IPS-18c (cell line): Measurements from ENCODE around the gene GTF2F1.
"Not testable (repeated sequence)": the region's sequence is repeated elsewhere in the genome, so short reads cannot be mapped to it uniquely, and the experiment has no call there.

Experiments used
- H3K4me3 ChIP-seq: 2 replicates; pipeline ENCODE4 v1.7.0; 2013; ENCODE audit warnings: low read depth, mild to moderate bottlenecking, low read length, moderate library complexity; ENCODE audit not compliant: insufficient read depth
- H3K9me3 ChIP-seq: one replicate; pipeline ENCODE4 v1.6.1; 2013; ENCODE audit warnings: mild to moderate bottlenecking, low read length, moderate library complexity; ENCODE audit not compliant: control insufficient read depth, insufficient read depth

Gene GTF2F1

GRCh38 chr19:6400062-6400944, 7.3 kb upstream of the GTF2F1 start:
- not testable (repeated sequence) for H3K9me3 ChIP-seq, H3K4me3 ChIP-seq

DNA sequence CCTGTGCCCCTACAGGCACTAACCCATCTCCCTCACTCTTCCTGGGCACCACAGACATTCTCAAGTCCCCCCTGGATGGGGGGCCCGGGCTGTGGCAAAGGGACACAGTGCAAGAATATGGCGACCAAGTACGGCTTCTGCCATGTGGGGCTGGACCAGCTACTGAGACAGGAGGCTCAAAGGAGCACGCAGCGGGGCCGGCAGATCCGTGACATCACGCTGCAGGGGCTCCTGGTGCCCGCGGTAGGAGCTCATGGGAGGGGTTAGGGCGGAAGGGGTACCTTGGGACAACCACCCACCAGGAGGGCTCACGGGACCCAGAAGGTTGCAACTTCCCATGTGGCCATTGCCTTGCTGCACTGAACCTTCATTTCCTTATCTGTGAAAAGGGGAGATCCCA, 3.3 kb upstream of the GTF2F1 start:
- Histone ChIP-seq H3K4me3 (no peak overlapping the region), H3K9me3 (no peaks in the 10 kb centered on the region)

DNA sequence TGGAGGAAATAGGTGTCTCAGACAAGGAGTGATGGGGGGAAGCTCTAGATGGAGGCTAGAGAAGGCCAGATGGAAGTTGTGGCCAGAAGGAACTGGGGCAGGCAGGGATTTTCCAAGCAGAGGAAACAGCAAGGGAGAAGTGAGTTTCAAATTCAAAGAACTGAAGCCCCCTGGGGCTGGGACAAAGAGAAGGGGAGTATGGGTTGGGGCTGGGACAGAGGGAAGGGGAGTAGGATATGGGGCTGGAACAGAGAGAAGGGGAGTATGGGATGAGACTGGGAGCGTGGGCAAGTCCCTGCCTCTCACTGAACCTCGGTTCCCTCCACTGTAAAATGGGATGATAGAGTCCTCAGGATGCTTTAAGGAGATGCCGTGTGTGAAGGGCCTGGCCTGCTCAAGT, 1.9 kb upstream of the GTF2F1 start:
- Histone ChIP-seq H3K4me3 (no peak overlapping the region), H3K9me3 (no peaks in the 10 kb centered on the region)

GRCh38 chr19:6393983-6394412, 1.0 kb upstream of the GTF2F1 start:
- Histone ChIP-seq H3K4me3 (peak overlapping the region; percentile 94), H3K9me3 (no peaks in the 10 kb centered on the region)

DNA sequence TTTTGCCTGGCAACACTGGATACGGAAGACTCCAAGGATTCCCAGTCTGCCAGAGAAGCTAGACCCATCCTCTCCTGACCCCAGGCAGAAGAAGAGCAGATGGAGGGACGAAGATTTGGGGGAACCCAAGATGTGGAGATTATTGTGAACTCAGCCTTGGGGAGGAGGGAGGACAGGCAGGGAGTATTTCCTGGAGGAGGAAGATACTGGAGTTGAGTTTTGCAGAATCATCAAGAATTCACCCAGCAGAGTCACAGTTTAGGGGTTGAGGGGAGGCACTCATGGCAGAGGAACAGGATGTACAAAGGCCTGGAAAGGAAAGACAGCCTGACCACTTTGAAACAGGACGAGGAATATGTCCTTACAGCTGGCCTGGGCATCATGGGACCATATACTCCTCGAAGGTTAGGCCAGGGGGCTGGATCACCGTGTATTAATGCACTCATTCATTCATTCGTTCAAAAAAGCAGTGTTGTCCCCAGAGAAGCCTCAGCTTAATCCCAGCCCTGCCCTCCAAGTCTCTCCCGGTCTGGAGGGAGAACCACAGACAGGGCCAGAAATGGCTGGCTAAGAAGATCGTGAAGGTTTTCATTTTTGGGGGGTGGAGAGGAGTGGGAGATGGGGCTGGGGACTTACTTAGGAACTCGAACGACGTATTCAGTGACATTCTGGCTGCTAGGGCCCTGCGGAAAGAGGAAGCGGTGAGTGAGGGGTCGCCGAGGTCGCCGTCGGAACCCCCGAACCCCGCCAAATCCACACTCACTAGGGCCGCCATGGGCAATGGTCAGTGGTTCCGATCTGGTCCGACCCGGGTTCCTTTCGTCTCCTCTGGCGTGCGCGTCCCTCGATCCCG, 517 bp downstream of the GTF2F1 start:
- peak overlapping the region; percentile 94 for H3K4me3 ChIP-seq

DNA sequence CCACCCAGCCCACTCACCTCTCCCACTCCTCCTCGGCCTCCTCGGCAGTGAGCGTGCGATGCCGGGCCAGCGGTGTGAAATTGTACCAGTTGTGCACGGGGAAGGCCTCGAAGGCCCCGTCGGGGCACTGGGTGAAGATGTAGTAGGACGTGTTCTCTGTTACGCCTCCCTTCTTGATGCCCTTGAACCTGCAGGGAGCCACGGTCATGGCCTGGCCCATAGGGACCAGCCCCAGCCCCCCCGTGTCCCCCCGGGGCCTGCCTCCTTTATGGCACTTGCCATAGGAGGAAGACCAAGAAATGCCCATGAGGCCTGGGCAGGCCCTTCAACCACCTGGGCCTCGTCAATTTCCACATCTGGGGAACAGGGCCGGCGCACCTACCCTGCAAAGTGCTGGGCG, 5.6 kb downstream of the GTF2F1 start:
- H3K4me3 ChIP-seq: no peak overlapping the region
- H3K9me3 ChIP-seq: peaks cover 2% of the 10 kb centered on the region

More for the DNA sequence above, 517 bp downstream of the GTF2F1 start:
- H3K9me3 ChIP-seq: no peaks in the 10 kb centered on the region

GRCh38 chr19:6384381-6384780, 8.6 kb downstream of the GTF2F1 start:
- no peak overlapping the region for H3K4me3 ChIP-seq
- peaks cover 5% of the 10 kb centered on the region for H3K9me3 ChIP-seq

- H3K4me3 ChIP-seq: no peak overlapping the region
Measured at GRCh38 chr19:6383188-6383587, 9.8 kb downstream of the GTF2F1 start.

GRCh38 chr19:6381030-6381750, 11.8 kb downstream of the GTF2F1 start:
- peaks cover 3% of the 10 kb centered on the region for H3K9me3 ChIP-seq

More at GRCh38 chr19:6383188-6383587, 9.8 kb downstream of the GTF2F1 start:
- H3K9me3 ChIP-seq: peaks cover 5% of the 10 kb centered on the region

DNA sequence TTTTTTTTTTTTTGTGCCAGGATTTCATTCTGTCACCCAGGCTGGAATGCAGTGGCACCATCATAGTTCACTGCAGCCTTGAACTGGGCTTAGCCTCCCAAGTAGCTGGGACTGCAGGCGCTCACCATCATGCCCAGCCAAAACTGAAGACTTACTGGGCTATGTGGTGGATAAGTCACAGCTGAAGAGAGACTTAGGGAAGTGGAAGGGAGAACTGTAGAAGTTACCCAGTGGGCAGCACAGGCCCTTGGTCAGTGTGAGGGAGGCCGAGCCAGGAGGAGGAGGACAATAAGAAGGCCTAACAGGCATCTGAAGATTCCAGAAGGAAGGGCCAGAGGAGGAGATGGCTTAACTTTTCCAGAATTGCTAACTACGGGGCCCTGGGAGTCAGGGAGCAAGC, 13.2 kb downstream of the GTF2F1 start:
- peaks cover 3% of the 10 kb centered on the region for H3K9me3 ChIP-seq

More at GRCh38 chr19:6381030-6381750, 11.8 kb downstream of the GTF2F1 start:
- H3K4me3 ChIP-seq: no peak overlapping the region

GRCh38 chr19:6378486-6378885, 14.5 kb downstream of the GTF2F1 start:
- Histone ChIP-seq H3K9me3 (peaks cover 3% of the 10 kb centered on the region), H3K4me3 (no peak overlapping the region)

More for the DNA sequence above, 13.2 kb downstream of the GTF2F1 start:
- no peak overlapping the region for H3K4me3 ChIP-seq

- peaks cover 3% of the 10 kb centered on the region for H3K9me3 ChIP-seq
Measured at GRCh38 chr19:6378041-6378440, 14.9 kb downstream of the GTF2F1 start.

DNA sequence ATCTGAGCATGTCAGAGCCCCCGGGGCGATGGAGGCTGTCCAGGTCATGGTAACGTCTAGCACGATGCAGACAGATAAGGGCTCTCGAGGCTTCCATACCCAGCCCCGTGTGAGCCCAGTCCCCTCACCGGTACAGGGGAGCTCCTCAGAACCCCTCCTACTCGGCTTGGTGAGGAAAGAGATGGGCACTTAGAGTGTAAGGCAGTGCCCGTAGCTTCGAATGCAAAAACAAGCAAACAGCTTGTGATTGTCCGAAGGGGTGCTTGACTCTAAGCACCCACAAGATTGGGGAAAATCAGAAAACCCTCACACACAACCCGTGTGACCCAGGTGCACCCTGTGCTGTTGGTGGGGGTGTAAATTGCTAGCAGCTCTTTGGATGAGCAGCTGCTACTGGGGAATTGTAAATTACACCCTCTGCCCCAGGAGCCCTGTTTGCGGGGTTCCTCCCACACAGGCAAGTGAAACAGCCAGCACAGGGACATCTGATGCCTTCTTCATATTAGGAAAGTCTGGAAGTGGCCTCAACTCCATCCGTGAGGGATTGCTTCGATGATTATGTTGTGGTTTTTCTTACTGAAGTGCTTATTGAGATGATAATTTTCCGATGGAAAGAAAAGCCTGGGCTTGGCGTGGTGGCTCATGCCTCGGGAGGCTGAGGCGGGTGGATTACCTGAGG, 16.3 kb downstream of the GTF2F1 start:
- peaks cover 3% of the 10 kb centered on the region for H3K9me3 ChIP-seq
- H3K4me3 ChIP-seq: no peak overlapping the region

More at GRCh38 chr19:6378041-6378440, 14.9 kb downstream of the GTF2F1 start:
- H3K4me3 ChIP-seq: no peak overlapping the region

GRCh38 chr19:6375411-6376010, 17.5 kb downstream of the GTF2F1 start, which contains the start of gene PSPN:
TSS of gene PSPN (minus strand) at chr19:6375933. CDS start at chr19:6375849, 84 bp downstream.
- no peak within 1 kb of the TSS for H3K4me3 ChIP-seq
- H3K9me3 ChIP-seq: peaks cover 3% of the 10 kb centered on the region

DNA sequence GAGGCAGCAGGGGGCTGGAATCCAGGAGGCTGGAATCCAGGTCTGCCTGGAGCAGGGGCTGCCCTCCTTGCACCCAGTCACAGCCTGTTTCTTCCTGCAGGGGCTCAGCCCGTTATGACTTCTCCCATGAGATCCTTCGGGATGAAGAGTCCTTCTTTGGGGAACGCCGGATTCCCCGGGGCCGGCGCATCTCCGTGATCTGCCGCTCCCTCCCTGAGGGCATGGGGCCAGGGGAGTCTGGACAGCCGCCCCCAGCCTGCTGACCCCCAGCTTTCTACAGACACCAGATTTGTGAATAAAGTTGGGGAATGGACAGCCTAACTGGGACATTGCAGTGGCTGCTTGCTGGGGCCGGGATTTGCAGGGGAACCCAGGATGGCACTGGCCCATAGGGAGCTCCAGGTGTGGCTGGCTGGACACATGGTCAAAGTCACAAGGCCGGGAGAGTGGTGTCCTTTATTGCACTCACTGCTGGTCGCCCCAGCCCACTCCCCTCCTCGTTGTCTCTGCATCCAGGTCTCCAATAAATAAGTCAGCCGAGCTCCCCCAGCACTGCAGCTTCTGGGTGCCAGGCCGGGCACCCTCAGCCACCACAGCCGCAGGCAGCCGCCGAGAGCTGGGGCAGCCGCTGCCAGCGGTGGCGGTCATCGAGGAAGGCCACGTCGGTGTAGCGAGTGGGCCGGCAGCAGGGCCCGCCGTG, 18.1 kb downstream of the GTF2F1 start:
- H3K4me3 ChIP-seq: no peak overlapping the region
- H3K9me3 ChIP-seq: peaks cover 1% of the 10 kb centered on the region
